ENCODE results near the gene ARMC5. TPM values are rescaled to one million over a fixed set of nuclear protein-coding genes. Genes with fewer than 3 reads are reported as not detected.

The ARMC5 gene
- total and polyA plus RNA-seq, 10 of the 15 experiments (the other 5 are each of a cell fraction or from before 2014, with no cell fraction given): 0.06 to 13.2 (median 5.6) TPM

- TF ChIP-seq ELK1 (IDR thresholded peaks at IDR 0.05; ENCODE audit: low read depth, low read length) (no peak), CREB1 (IDR thresholded peaks at IDR 0.05; ENCODE audit: low read depth) (0 out of 2 replicates have a peak, but pooled peaks have one; percentile 7), HDAC6 (IDR thresholded peaks at IDR 0.05; ENCODE audit: unreplicated experiment) (no peak), TCF7 (IDR thresholded peaks at IDR 0.05; ENCODE audit: borderline replicate concordance) (no peak), EP300 (IDR thresholded peaks at IDR 0.05; ENCODE audit: borderline replicate concordance in 1 of 2, control insufficient read depth in 1 of 2, low read depth in 2 of 2, low read length in 2 of 2) (no peak), EZH2 (IDR thresholded peaks at IDR 0.05; ENCODE audit: borderline replicate concordance, control insufficient read depth, low read depth, low read length) (no peak), NRF1 (conservative IDR thresholded peaks at IDR 0.05; ENCODE audit: low read depth, low read length) (no peak), RELA (IDR thresholded peaks at IDR 0.05; ENCODE audit: borderline replicate concordance, partially characterized antibody) (no peak), TARDBP (IDR thresholded peaks at IDR 0.05; ENCODE audit: borderline replicate concordance) (no peak), MTA2 (IDR thresholded peaks at IDR 0.05; ENCODE audit: low read depth) (peak; percentile 75), ETV6 (conservative IDR thresholded peaks at IDR 0.05 in 1 of 2, IDR thresholded peaks at IDR 0.05 in 1 of 2; ENCODE audit: borderline replicate concordance in 1 of 2, low read depth in 1 of 2) (peak in 1 of 2 experiments; percentile 96; a peak in 2 of 4 replicates), IRF4 (IDR thresholded peaks at IDR 0.05; ENCODE audit: low read depth, low read length) (peak; percentile 56; the same call in 1 of the 2 replicates), IRF5 (IDR thresholded peaks at IDR 0.05; ENCODE audit: borderline replicate concordance) (no peak), SMAD5 (IDR thresholded peaks at IDR 0.05; ENCODE audit: low read depth) (no peak), SUZ12 (IDR thresholded peaks at IDR 0.05; ENCODE audit: unreplicated experiment) (no peak), BCL11A (IDR thresholded peaks at IDR 0.05; ENCODE audit: low read depth, low read length) (peak; percentile 70), PML (IDR thresholded peaks at IDR 0.05; ENCODE audit: low read length) (peak; percentile 46; the same call in 1 of the 2 replicates), MLLT1 (IDR thresholded peaks at IDR 0.05) (no peak), SPI1 (IDR thresholded peaks at IDR 0.05; ENCODE audit: borderline replicate concordance, insufficient read depth, low read depth, low read length) (peak; percentile 65; the same call in 1 of the 2 replicates), ZNF687 (IDR thresholded peaks at IDR 0.05) (no peak), RCOR1 (conservative IDR thresholded peaks at IDR 0.05; ENCODE audit: low read depth, low read length) (no peak), POLR2A (IDR thresholded peaks at IDR 0.05; ENCODE audit: low read depth, low read length) (no peak), GABPA (IDR thresholded peaks at IDR 0.05; ENCODE audit: low read depth) (peak; percentile 49; the same call in 1 of the 2 replicates), SMC3 (IDR thresholded peaks at IDR 0.05; ENCODE audit: borderline replicate concordance, low read length) (no peak), JUNB (IDR thresholded peaks at IDR 0.05) (peak; percentile 85)
Measured at GRCh38 chr16:31505483-31505882, 46.2 kb downstream of the ARMC5 start (continued).

All from GM12878 (cell line).